CD14-positive monocyte (primary cell): ENCODE results near the gene CD4. TPM values are rescaled to one million over a fixed set of nuclear protein-coding genes. Genes with fewer than 3 reads are reported as not detected.

Source experiments
- DNase-seq, 3 donors: peaks; one replicate each; pipeline ENCODE4 v3.0.0-alpha.2; 2011 to 2022
- H2AFZ ChIP-seq: 2 replicates; pipeline ENCODE4 v1.6.0; 2012; ENCODE audit warnings: mild to moderate bottlenecking, low read depth, low read length, inconsistent platforms; ENCODE audit not compliant: insufficient read depth, poor library complexity, severe bottlenecking
- H3K27ac ChIP-seq, 2 donors: 1 replicate in 1 of 2; 2 replicates in 1 of 2; pipeline ENCODE4 v1.5.1; 2012 to 2013; ENCODE audit warnings: low read length in 2 of 2, control low read depth in 1 of 2, inconsistent platforms in 1 of 2, low read depth in 1 of 2, mild to moderate bottlenecking in 1 of 2
- H3K27me3 ChIP-seq, 2 donors: one replicate each; pipeline versions ENCODE4 v1.6.0 to v1.6.1; 2011 to 2013; ENCODE audit warnings: low read length in 2 of 2; ENCODE audit not compliant: control insufficient read depth in 2 of 2, insufficient read depth in 2 of 2
- H3K36me3 ChIP-seq, 2 donors: replicated peaks in 1 of 2; 1 replicate in 1 of 2; 2 replicates in 1 of 2; pipeline versions ENCODE4 v1.5.1 to v1.6.1; 2012 to 2013; ENCODE audit warnings: low read length in 2 of 2, control low read depth in 1 of 2, inconsistent platforms in 1 of 2, mild to moderate bottlenecking in 1 of 2; ENCODE audit not compliant: insufficient read depth in 2 of 2, control insufficient read depth in 1 of 2
- H3K4me1 ChIP-seq, 2 donors: 1 replicate in 1 of 2; 2 replicates in 1 of 2; pipeline versions ENCODE4 v1.5.1 to v1.6.1; 2012 to 2013; ENCODE audit warnings: low read length in 2 of 2, control low read depth in 1 of 2, inconsistent platforms in 1 of 2, mild to moderate bottlenecking in 1 of 2, moderate library complexity in 1 of 2; ENCODE audit not compliant: insufficient read depth in 2 of 2, control insufficient read depth in 1 of 2
- H3K4me2 ChIP-seq: replicated peaks from 2 replicates; pipeline ENCODE3; 2012; ENCODE audit warnings: low read length, moderate library complexity, mild to moderate bottlenecking; ENCODE audit not compliant: poor library complexity, severe bottlenecking; ENCODE audit errors: extremely low read depth
- H3K4me3 ChIP-seq, 3 experiments: fragments of 200-600 bp in 1 of 3; sonication (generic) in 1 of 3; replicated peaks in 1 of 3; 1 replicate in 2 of 3; 2 replicates in 1 of 3; pipeline ENCODE4 v1.5.1; 2011 to 2013; ENCODE audit warnings: low read length in 3 of 3, mild to moderate bottlenecking in 3 of 3, control low read depth in 2 of 3, low read depth in 2 of 3, inconsistent platforms in 1 of 3, moderate library complexity in 1 of 3
- H3K79me2 ChIP-seq: 2 replicates; pipeline ENCODE4 v1.6.0; 2012; ENCODE audit warnings: mild to moderate bottlenecking, control low read depth, inconsistent platforms, low read length, moderate library complexity; ENCODE audit not compliant: insufficient read depth
- H3K9ac ChIP-seq: 2 replicates; pipeline ENCODE4 v1.6.0; 2017; ENCODE audit warnings: low read length, mild to moderate bottlenecking; ENCODE audit not compliant: insufficient read depth, poor library complexity, severe bottlenecking
- H3K9me3 ChIP-seq, 2 donors: replicated peaks in 1 of 2; 1 replicate in 1 of 2; 2 replicates in 1 of 2; pipeline versions ENCODE4 v1.5.1 to v1.6.1; 2012 to 2013; ENCODE audit warnings: low read length in 2 of 2, control low read depth in 1 of 2; ENCODE audit not compliant: control insufficient read depth in 1 of 2, insufficient read depth in 1 of 2
- H4K20me1 ChIP-seq: 2 replicates; pipeline ENCODE4 v1.6.0; 2012; ENCODE audit warnings: mild to moderate bottlenecking, low read length, control low read depth, moderate library complexity; ENCODE audit not compliant: insufficient read depth
- H3K27ac Mint-ChIP-seq, 7 donors: one replicate each; pipeline ENCODE4 v1.8.0; 2020; ENCODE audit warnings: mild to moderate bottlenecking in 7 of 7, mixed read lengths in 7 of 7, moderate library complexity in 6 of 7, inconsistent platforms in 2 of 7
- H3K27me3 Mint-ChIP-seq, 3 donors: one replicate each; pipeline ENCODE4 v1.8.0; 2021 to 2022; ENCODE audit warnings: low read depth in 3 of 3, mild to moderate bottlenecking in 3 of 3, mixed read lengths in 3 of 3, moderate library complexity in 3 of 3, inconsistent platforms in 1 of 3
- H3K36me3 Mint-ChIP-seq, 2 donors: one replicate each; pipeline ENCODE4 v1.8.0; 2020; ENCODE audit warnings: mixed read lengths in 2 of 2, inconsistent platforms in 1 of 2, mild to moderate bottlenecking in 1 of 2
- H3K4me1 Mint-ChIP-seq: one replicate; pipeline ENCODE4 v1.8.0; 2020; ENCODE audit warnings: mild to moderate bottlenecking, mixed read lengths
- H3K4me3 Mint-ChIP-seq, 2 donors: one replicate each; pipeline ENCODE4 v1.8.0; 2020; ENCODE audit warnings: mild to moderate bottlenecking in 2 of 2, mixed read lengths in 2 of 2, moderate library complexity in 1 of 2
- H3K9me3 Mint-ChIP-seq, 7 donors: one replicate each; pipeline ENCODE4 v1.8.0; 2020 to 2022; ENCODE audit warnings: mixed read lengths in 7 of 7, mild to moderate bottlenecking in 6 of 7, moderate library complexity in 6 of 7, inconsistent platforms in 2 of 7
- WGBS: methylation state at CpG from one replicate; pipeline ENCODE4 v1.1.5; 2013; ENCODE audit warnings: missing lambda C conversion rate; ENCODE audit not compliant: insufficient coverage; 5-methylcytosine and 5-hydroxymethylcytosine counted together
- intact Hi-C, 2 donors: fragments of 100-400 bp; cut with micrococcal nuclease; formaldehyde crosslinking; loops; one replicate each; pipeline versions ENCODE4 v1.15.0 to v1.15.1; 2023
- polyA plus RNA-seq, 3 donors: library from polyadenylated mRNA; depleted of rRNA in 1 of 3; unstranded in 2 of 3; stranded (reverse) in 1 of 3; fragments of 300-500 nt in 2 of 3; fragments of >200 nt in 1 of 3; fragmentation: Illumina TruSeq in 2 of 3; gene quantifications; 1 replicate in 2 of 3; 2 replicates in 1 of 3; pipeline ENCODE4 v1.2.3, GENCODE V29; 2012 to 2021
- TF ChIP-seq, protein P1 (sequence below): fragments of 200-600 bp; IDR thresholded peaks from one replicate; pipeline ENCODE4 v1.8.0; 2022; ENCODE audit warnings: antibody characterized with exemption, mild to moderate bottlenecking

The CD4 gene
- polyA plus RNA-seq, 3 donors: 261 to 371 (median 269) TPM

DNA sequence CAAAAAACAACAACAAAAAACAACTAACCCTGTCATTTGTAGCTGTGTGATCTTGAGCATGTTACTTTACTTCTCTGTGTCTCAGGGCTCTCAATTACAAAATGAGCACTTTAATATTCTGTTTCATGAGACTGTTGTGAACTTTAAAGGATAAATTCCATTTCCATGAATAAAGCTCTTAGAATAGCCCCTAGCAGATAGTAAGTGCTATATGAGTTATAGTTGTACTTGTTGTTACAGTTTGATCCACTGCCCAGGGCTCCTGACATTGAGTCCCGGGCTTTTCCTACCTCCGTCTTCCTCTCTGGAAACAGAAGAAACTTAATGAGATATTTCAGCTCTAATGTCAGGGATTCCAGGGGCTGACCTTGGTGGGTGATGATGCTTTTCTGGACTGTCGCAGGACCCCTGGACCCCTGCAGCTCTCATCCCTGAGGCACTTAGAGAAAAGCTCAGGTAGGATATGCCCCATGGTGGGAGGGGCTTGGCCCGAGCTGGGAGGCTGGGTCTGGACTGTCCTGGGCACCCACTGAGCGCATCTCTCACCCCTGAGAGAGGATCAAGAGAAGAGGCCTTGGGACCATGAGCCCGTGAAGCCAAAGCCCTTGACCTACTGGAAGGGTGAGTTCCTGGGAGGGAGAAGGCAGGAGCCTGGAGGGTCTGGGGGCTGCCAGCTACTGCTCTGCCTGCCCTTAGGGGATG is 44.0 kb downstream of the CD4 start:
- H4K20me1 ChIP-seq: no peaks in the 10 kb centered on the region
- H3K27ac ChIP-seq: no peak overlapping the region
- intact Hi-C loops: no loop called here
- TF ChIP-seq, protein P1, sequence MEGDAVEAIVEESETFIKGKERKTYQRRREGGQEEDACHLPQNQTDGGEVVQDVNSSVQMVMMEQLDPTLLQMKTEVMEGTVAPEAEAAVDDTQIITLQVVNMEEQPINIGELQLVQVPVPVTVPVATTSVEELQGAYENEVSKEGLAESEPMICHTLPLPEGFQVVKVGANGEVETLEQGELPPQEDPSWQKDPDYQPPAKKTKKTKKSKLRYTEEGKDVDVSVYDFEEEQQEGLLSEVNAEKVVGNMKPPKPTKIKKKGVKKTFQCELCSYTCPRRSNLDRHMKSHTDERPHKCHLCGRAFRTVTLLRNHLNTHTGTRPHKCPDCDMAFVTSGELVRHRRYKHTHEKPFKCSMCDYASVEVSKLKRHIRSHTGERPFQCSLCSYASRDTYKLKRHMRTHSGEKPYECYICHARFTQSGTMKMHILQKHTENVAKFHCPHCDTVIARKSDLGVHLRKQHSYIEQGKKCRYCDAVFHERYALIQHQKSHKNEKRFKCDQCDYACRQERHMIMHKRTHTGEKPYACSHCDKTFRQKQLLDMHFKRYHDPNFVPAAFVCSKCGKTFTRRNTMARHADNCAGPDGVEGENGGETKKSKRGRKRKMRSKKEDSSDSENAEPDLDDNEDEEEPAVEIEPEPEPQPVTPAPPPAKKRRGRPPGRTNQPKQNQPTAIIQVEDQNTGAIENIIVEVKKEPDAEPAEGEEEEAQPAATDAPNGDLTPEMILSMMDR: no peak
- DNase-seq: no peak
- H3K27me3 Mint-ChIP-seq: peaks cover 28 to 33% (median 30%) of the 10 kb centered on the region in 3 donors
- no peak overlapping the region for H3K4me3 ChIP-seq
- peaks cover 0 to 6% of the 10 kb centered on the region in 2 donors for H3K9me3 ChIP-seq
- no peaks in the 10 kb centered on the region for H3K79me2 ChIP-seq
- no peaks in the 10 kb centered on the region for H3K36me3 ChIP-seq
- H3K4me1 ChIP-seq: peaks cover 11 to 17% of the 10 kb centered on the region in 2 donors
- H3K36me3 Mint-ChIP-seq: peaks cover 0 to 4% of the 10 kb centered on the region in 2 donors
- H3K9ac ChIP-seq: no peak overlapping the region
- peaks cover 0 to 7% (median 5%) of the 10 kb centered on the region in 7 donors for H3K9me3 Mint-ChIP-seq
- H2AFZ ChIP-seq: no peak overlapping the region
- 88% methylated on average over 6 of the region's 6 CpGs for WGBS
- no peak overlapping the region for H3K27ac Mint-ChIP-seq
- H3K4me2 ChIP-seq: no peak overlapping the region
- H3K4me1 Mint-ChIP-seq: peaks cover 9% of the 10 kb centered on the region
- H3K4me3 Mint-ChIP-seq: no peak overlapping the region
- H3K27me3 ChIP-seq: peaks cover 10 to 25% of the 10 kb centered on the region in 2 donors

DNA sequence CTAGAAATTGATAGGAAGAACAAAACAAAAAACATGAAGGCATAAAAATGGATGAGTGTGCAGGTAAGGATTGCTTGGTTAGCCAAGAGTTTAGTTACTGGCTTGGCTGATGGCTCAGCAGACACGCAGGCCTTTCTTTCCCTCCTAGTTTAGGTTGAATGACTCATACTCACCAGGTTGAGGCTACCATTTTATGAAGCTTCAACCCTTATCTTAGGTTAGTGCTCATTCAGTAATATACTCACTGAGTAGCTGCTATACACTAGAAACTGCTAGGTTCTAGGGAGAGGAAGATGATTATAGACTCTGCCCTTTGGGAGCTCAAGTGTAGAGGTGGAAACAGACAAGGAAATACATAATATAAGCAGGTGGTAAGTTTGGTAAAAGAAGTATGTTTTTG is 44.9 kb downstream of the CD4 start:
- Histone ChIP-seq H3K4me3 (no peak overlapping the region), H3K9ac (no peak overlapping the region), H3K9me3 (peaks cover 0 to 4% of the 10 kb centered on the region in 2 donors), H3K4me2 (no peak overlapping the region), H3K4me1 (peaks cover 5 to 8% of the 10 kb centered on the region in 2 donors), H3K36me3 (no peaks in the 10 kb centered on the region), H2AFZ (no peak overlapping the region), H3K27me3 (peaks cover 6 to 19% of the 10 kb centered on the region in 2 donors), H3K27ac (no peak overlapping the region), H4K20me1 (no peaks in the 10 kb centered on the region), H3K79me2 (no peaks in the 10 kb centered on the region)
- no peaks in the 10 kb centered on the region for H3K36me3 Mint-ChIP-seq
- WGBS: 100% methylated on average over 1 of the region's 1 CpG
- peaks cover 23 to 26% (median 25%) of the 10 kb centered on the region in 3 donors for H3K27me3 Mint-ChIP-seq
- peaks cover 4% of the 10 kb centered on the region for H3K4me1 Mint-ChIP-seq
- intact Hi-C loops: no loop called here
- TF ChIP-seq, protein P1: no peak
- peaks cover 0 to 2% (median 0%) of the 10 kb centered on the region in 7 donors for H3K9me3 Mint-ChIP-seq
- H3K27ac Mint-ChIP-seq: no peak overlapping the region
- H3K4me3 Mint-ChIP-seq: no peak overlapping the region
- DNase-seq: no peak
